H9 (cell line): ENCODE results near the gene CMTM7. TPM values are rescaled to one million over a fixed set of nuclear protein-coding genes. Genes with fewer than 3 reads are reported as not detected.

Experiments used
- DNase-seq: peaks from one replicate; pipeline ENCODE4 v3.0.0-alpha.2; 2017
- H2AFZ ChIP-seq: one replicate; pipeline ENCODE4 v1.6.1; 2013; ENCODE audit warnings: mild to moderate bottlenecking, low read length, control low read depth, moderate library complexity
- H2AK5ac ChIP-seq: 2 replicates; pipeline ENCODE4 v1.6.1; 2013; ENCODE audit warnings: low read length, control low read depth, mixed read lengths; ENCODE audit not compliant: insufficient read length
- H2BK120ac ChIP-seq: one replicate; pipeline ENCODE4 v1.6.1; 2013; ENCODE audit warnings: low read depth, mild to moderate bottlenecking, low read length, control low read depth, inconsistent platforms; ENCODE audit not compliant: poor library complexity, severe bottlenecking
- H2BK12ac ChIP-seq: 2 replicates; pipeline ENCODE4 v1.6.1; 2013; ENCODE audit warnings: low read length, control low read depth, mixed read lengths, low read depth; ENCODE audit not compliant: insufficient read length
- H2BK15ac ChIP-seq: 2 replicates; pipeline ENCODE4 v1.6.1; 2013; ENCODE audit warnings: low read depth, low read length, control low read depth
- H2BK20ac ChIP-seq: one replicate; pipeline ENCODE4 v1.6.1; 2013; ENCODE audit warnings: low read depth, mild to moderate bottlenecking, low read length, control low read depth, inconsistent platforms; ENCODE audit not compliant: poor library complexity, severe bottlenecking
- H2BK5ac ChIP-seq: 2 replicates; pipeline ENCODE4 v1.6.1; 2013; ENCODE audit warnings: low read length, control low read depth, mixed read lengths; ENCODE audit not compliant: insufficient read length
- H3K14ac ChIP-seq: 2 replicates; pipeline ENCODE4 v1.6.1; 2013; ENCODE audit warnings: low read length, control low read depth; ENCODE audit not compliant: insufficient read depth
- H3K18ac ChIP-seq: 2 replicates; pipeline ENCODE4 v1.6.1; 2013; ENCODE audit warnings: low read depth, mild to moderate bottlenecking, mixed read lengths, low read length, control low read depth; ENCODE audit not compliant: insufficient read length
- H3K23ac ChIP-seq: 2 replicates; pipeline ENCODE4 v1.6.1; 2013; ENCODE audit warnings: low read length, control low read depth, mixed read lengths, low read depth; ENCODE audit not compliant: insufficient read length
- H3K23me2 ChIP-seq: 2 replicates; pipeline ENCODE4 v1.6.1; 2013; ENCODE audit warnings: low read depth, mild to moderate bottlenecking, mixed read lengths, low read length, control low read depth; ENCODE audit not compliant: insufficient read length, poor library complexity, severe bottlenecking
- H3K27ac ChIP-seq: 2 replicates; pipeline ENCODE4 v1.5.1; 2013; ENCODE audit warnings: low read length, control low read depth, mixed read lengths, low read depth; ENCODE audit not compliant: insufficient read length
- H3K27me3 ChIP-seq: 2 replicates; pipeline ENCODE4 v1.6.1; 2013; ENCODE audit warnings: low read length, control low read depth, inconsistent platforms; ENCODE audit not compliant: insufficient read depth
- H3K4ac ChIP-seq: 2 replicates; pipeline ENCODE4 v1.6.1; 2013; ENCODE audit warnings: low read depth, mild to moderate bottlenecking, control low read depth, inconsistent platforms, low read length, moderate library complexity
- H3K4me1 ChIP-seq: 2 replicates; pipeline ENCODE4 v1.6.1; 2013; ENCODE audit warnings: low read length, control low read depth, inconsistent platforms; ENCODE audit not compliant: insufficient read depth
- H3K4me2 ChIP-seq: 2 replicates; pipeline ENCODE4 v1.6.1; 2013; ENCODE audit warnings: low read length, control low read depth, mixed read lengths; ENCODE audit not compliant: insufficient read length, insufficient read depth
- H3K56ac ChIP-seq: 2 replicates; pipeline ENCODE4 v1.6.1; 2013; ENCODE audit warnings: low read depth, mild to moderate bottlenecking, mixed read lengths, low read length, control low read depth; ENCODE audit not compliant: insufficient read length
- H3K79me1 ChIP-seq: 2 replicates; pipeline ENCODE4 v1.6.1; 2013; ENCODE audit warnings: low read depth, mild to moderate bottlenecking, moderate library complexity, low read length, control low read depth, inconsistent platforms; ENCODE audit not compliant: insufficient read depth, poor library complexity, severe bottlenecking
- H3K79me2 ChIP-seq: 2 replicates; pipeline ENCODE4 v1.6.1; 2013; ENCODE audit warnings: low read length, control low read depth, inconsistent platforms; ENCODE audit not compliant: insufficient read depth
- H3K9ac ChIP-seq: 2 replicates; pipeline ENCODE4 v1.6.1; 2013; ENCODE audit warnings: low read length, control low read depth, mixed read lengths; ENCODE audit not compliant: insufficient read length; ENCODE audit errors: extremely low read depth
- H3K9me3 ChIP-seq: one replicate; pipeline ENCODE4 v1.6.1; 2013; ENCODE audit warnings: low read depth, low read length, inconsistent platforms; ENCODE audit not compliant: control insufficient read depth
- H3T11ph ChIP-seq: one replicate; pipeline ENCODE4 v1.6.1; 2013; ENCODE audit warnings: mild to moderate bottlenecking, low read length, control low read depth, inconsistent platforms
- H4K20me1 ChIP-seq: one replicate; pipeline ENCODE4 v1.6.1; 2013; ENCODE audit not compliant: control insufficient read depth, insufficient read length, insufficient read depth
- H4K5ac ChIP-seq: 2 replicates; pipeline ENCODE4 v1.6.1; 2013; ENCODE audit warnings: low read depth, mild to moderate bottlenecking, mixed read lengths, low read length, control low read depth; ENCODE audit not compliant: insufficient read length
- H4K8ac ChIP-seq: replicated peaks from 2 replicates; pipeline ENCODE4 v1.6.1; 2013; ENCODE audit warnings: low read length, control low read depth, mixed read lengths, low read depth; ENCODE audit not compliant: insufficient read length
- H4K91ac ChIP-seq: 2 replicates; pipeline ENCODE4 v1.6.1; 2013; ENCODE audit warnings: low read depth, mild to moderate bottlenecking, moderate library complexity, mixed read lengths, low read length, control low read depth; ENCODE audit not compliant: insufficient read length
- H3K27ac Mint-ChIP-seq, 3 experiments: 2 replicates in 2 of 3; 3 replicates in 1 of 3; pipeline ENCODE4 v1.8.0; 2020 to 2021; ENCODE audit warnings: mixed read lengths in 3 of 3, mild to moderate bottlenecking in 1 of 3, moderate library complexity in 1 of 3
- H3K27me3 Mint-ChIP-seq: 2 replicates; pipeline ENCODE4 v1.8.0; 2021; ENCODE audit warnings: low read depth, mild to moderate bottlenecking, moderate library complexity, mixed read lengths
- H3K36me3 Mint-ChIP-seq, 3 experiments: 2 replicates in 2 of 3; 3 replicates in 1 of 3; pipeline ENCODE4 v1.8.0; 2020 to 2021; ENCODE audit warnings: low read depth in 3 of 3, mixed read lengths in 3 of 3; ENCODE audit not compliant: insufficient read depth in 1 of 3
- H3K4me1 Mint-ChIP-seq, 2 experiments: 2 replicates each; pipeline ENCODE4 v1.8.0; 2020; ENCODE audit warnings: mixed read lengths in 2 of 2
- H3K4me3 Mint-ChIP-seq, 2 experiments: 2 replicates in 1 of 2; 3 replicates in 1 of 2; pipeline ENCODE4 v1.8.0; 2020 to 2021; ENCODE audit warnings: mild to moderate bottlenecking in 2 of 2, mixed read lengths in 2 of 2, moderate library complexity in 1 of 2
- H3K9me3 Mint-ChIP-seq, 2 experiments: 2 replicates in 1 of 2; 3 replicates in 1 of 2; pipeline ENCODE4 v1.8.0; 2020; ENCODE audit warnings: mild to moderate bottlenecking in 2 of 2, mixed read lengths in 2 of 2, moderate library complexity in 1 of 2
- total RNA-seq: library from RNA; stranded (reverse); gene quantifications from 2 replicates; pipeline ENCODE4 v1.2.1, GENCODE V29; 2021
- TF ChIP-seq, protein P1 (sequence below): fragments of 200-600 bp; sonication (generic); conservative IDR thresholded peaks from 3 replicates; pipeline ENCODE4 v1.8.0; 2021; ENCODE audit warnings: antibody characterized with exemption, mild to moderate bottlenecking

The CMTM7 gene
- total RNA-seq, 1 experiment from 2014 or later = 23.9 TPM

GRCh38 chr3:32495085-32495484 is 103.4 kb downstream of the CMTM7 start:
- Histone ChIP-seq H3K9ac (no peak overlapping the region), H2BK15ac (no peak overlapping the region), H3K14ac (no peak overlapping the region), H3K27me3 (no peaks in the 10 kb centered on the region), H4K20me1 (no peaks in the 10 kb centered on the region), H3K79me2 (no peaks in the 10 kb centered on the region; the same call in 1 of the 2 replicates), H3K4me2 (no peak overlapping the region), H3K79me1 (no peaks in the 10 kb centered on the region), H2AK5ac (no peak overlapping the region), H2BK12ac (no peak overlapping the region), H2BK5ac (no peak overlapping the region), H3T11ph (no peak overlapping the region), H3K56ac (no peak overlapping the region), H3K27ac (no peak overlapping the region), H3K4ac (no peak overlapping the region), H3K23ac (no peak overlapping the region), H2AFZ (no peak overlapping the region), H3K4me1 (no peaks in the 10 kb centered on the region), H4K91ac (no peak overlapping the region), H3K23me2 (no peaks in the 10 kb centered on the region), H4K8ac (no peak overlapping the region), H3K18ac (no peak overlapping the region), H2BK20ac (no peak overlapping the region), H2BK120ac (no peak overlapping the region), H4K5ac (no peak overlapping the region), H3K9me3 (no peaks in the 10 kb centered on the region)
- Mint-ChIP-seq H3K4me3 (no peak overlapping the region), H3K9me3 (no peaks in the 10 kb centered on the region; a peak in 1 of 5 replicates), H3K36me3 (peaks cover 3 to 8% (median 5%) of the 10 kb centered on the region in 3 experiments; a peak in 4 of 7 replicates), H3K4me1 (0 out of 4 replicates have a peak, but pooled peaks cover 0 to under 1% of the 10 kb centered on the region in 2 experiments), H3K27me3 (no peaks in the 10 kb centered on the region), H3K27ac (no peak overlapping the region)
- TF ChIP-seq, protein P1, sequence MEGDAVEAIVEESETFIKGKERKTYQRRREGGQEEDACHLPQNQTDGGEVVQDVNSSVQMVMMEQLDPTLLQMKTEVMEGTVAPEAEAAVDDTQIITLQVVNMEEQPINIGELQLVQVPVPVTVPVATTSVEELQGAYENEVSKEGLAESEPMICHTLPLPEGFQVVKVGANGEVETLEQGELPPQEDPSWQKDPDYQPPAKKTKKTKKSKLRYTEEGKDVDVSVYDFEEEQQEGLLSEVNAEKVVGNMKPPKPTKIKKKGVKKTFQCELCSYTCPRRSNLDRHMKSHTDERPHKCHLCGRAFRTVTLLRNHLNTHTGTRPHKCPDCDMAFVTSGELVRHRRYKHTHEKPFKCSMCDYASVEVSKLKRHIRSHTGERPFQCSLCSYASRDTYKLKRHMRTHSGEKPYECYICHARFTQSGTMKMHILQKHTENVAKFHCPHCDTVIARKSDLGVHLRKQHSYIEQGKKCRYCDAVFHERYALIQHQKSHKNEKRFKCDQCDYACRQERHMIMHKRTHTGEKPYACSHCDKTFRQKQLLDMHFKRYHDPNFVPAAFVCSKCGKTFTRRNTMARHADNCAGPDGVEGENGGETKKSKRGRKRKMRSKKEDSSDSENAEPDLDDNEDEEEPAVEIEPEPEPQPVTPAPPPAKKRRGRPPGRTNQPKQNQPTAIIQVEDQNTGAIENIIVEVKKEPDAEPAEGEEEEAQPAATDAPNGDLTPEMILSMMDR = no peak
- DNase-seq = no peak
